Neural progenitor cell (in vitro differentiated cells): ENCODE measurements around the gene EXOC4. TPM values are rescaled to one million over a fixed set of nuclear protein-coding genes. Genes with fewer than 3 reads are reported as not detected.

ENCODE experiments used
- DNase-seq: peaks from one replicate; pipeline ENCODE4 v3.0.0-alpha.2; 2016; ENCODE audit warnings: low spot score
- H2AFZ ChIP-seq: fragments of 200-600 bp; sonication (generic); replicated peaks from 2 replicates; pipeline ENCODE4 v1.6.1; 2016; ENCODE audit warnings: antibody characterized with exemption
- H3F3A ChIP-seq: fragments of 200-600 bp; sonication (generic); 2 replicates; pipeline ENCODE4 v1.6.1; 2016; ENCODE audit warnings: antibody characterized with exemption, low read depth
- H3K27ac ChIP-seq: fragments of 200-600 bp; sonication (generic); 2 replicates; pipeline ENCODE4 v1.5.1; 2016; ENCODE audit warnings: mild to moderate bottlenecking
- H3K27me3 ChIP-seq: fragments of 200-600 bp; sonication (generic); 2 replicates; pipeline ENCODE4 v1.6.1; 2016; ENCODE audit warnings: mild to moderate bottlenecking, moderate library complexity
- H3K36me3 ChIP-seq: fragments of 200-600 bp; sonication (generic); 2 replicates; pipeline ENCODE4 v1.5.1; 2016
- H3K4me1 ChIP-seq: fragments of 200-600 bp; sonication (generic); 2 replicates; pipeline ENCODE4 v1.6.1; 2016; ENCODE audit warnings: mixed run types
- H3K4me2 ChIP-seq: fragments of 200-600 bp; sonication (generic); 2 replicates; pipeline ENCODE4 v1.6.1; 2016
- H3K4me3 ChIP-seq: fragments of 200-600 bp; sonication (generic); 2 replicates; pipeline ENCODE4 v1.5.1; 2016
- H3K79me2 ChIP-seq: fragments of 200-600 bp; sonication (generic); 2 replicates; pipeline ENCODE4 v1.6.1; 2016; ENCODE audit warnings: low read depth
- H3K9ac ChIP-seq: fragments of 200-600 bp; sonication (generic); 2 replicates; pipeline ENCODE4 v1.6.1; 2016
- H3K9me3 ChIP-seq: fragments of 200-600 bp; sonication (generic); 2 replicates; pipeline ENCODE4 v1.5.1; 2016; ENCODE audit warnings: low read depth
- H4K20me1 ChIP-seq: fragments of 200-600 bp; sonication (generic); 2 replicates; pipeline ENCODE4 v1.6.1; 2016; ENCODE audit warnings: low read depth
- H3K27ac Mint-ChIP-seq: 3 replicates; pipeline ENCODE4 v1.8.0; 2021; ENCODE audit warnings: mixed read lengths
- H3K27me3 Mint-ChIP-seq: 2 replicates; pipeline ENCODE4 v1.8.0; 2022; ENCODE audit warnings: low read depth, mild to moderate bottlenecking, inconsistent platforms, moderate library complexity, mixed read lengths; ENCODE audit not compliant: insufficient read depth
- H3K36me3 Mint-ChIP-seq: 3 replicates; pipeline ENCODE4 v1.8.0; 2021; ENCODE audit warnings: mixed read lengths
- H3K4me1 Mint-ChIP-seq: 3 replicates; pipeline ENCODE4 v1.8.0; 2021; ENCODE audit warnings: mixed read lengths
- H3K4me3 Mint-ChIP-seq: 3 replicates; pipeline ENCODE4 v1.8.0; 2021; ENCODE audit warnings: mild to moderate bottlenecking, moderate library complexity, mixed read lengths
- H3K9me3 Mint-ChIP-seq: 3 replicates; pipeline ENCODE4 v1.8.0; 2020; ENCODE audit warnings: mixed read lengths
- CTCF ChIP-seq: fragments of 200-600 bp; sonication (generic); IDR thresholded peaks from 2 replicates; pipeline ENCODE4 v1.5.1; 2017; ENCODE audit warnings: antibody characterized with exemption, mild to moderate bottlenecking
- EZH2 ChIP-seq: fragments of 200-600 bp; sonication (generic); IDR thresholded peaks from 2 replicates; pipeline ENCODE4 v1.6.1; 2017; ENCODE audit warnings: antibody characterized with exemption, mild to moderate bottlenecking, moderate library complexity
- EZH2phosphoT487 ChIP-seq: fragments of 200-600 bp; sonication (generic); IDR thresholded peaks from 2 replicates; pipeline ENCODE4 v1.6.1; 2017; ENCODE audit warnings: antibody characterized with exemption
- total RNA-seq: library from RNA; depleted of rRNA; stranded (reverse); fragments of >200 nt; gene quantifications from 2 replicates; pipeline ENCODE4 v1.2.3, GENCODE V29; 2015; ENCODE audit warnings: low replicate concordance

EXOC4 gene
- total RNA-seq, 1 donor from 2014 or later, result 129 TPM

- no peak overlapping the region for H2AFZ ChIP-seq
- no peak overlapping the region for H3K4me2 ChIP-seq
- H3F3A ChIP-seq, result no peaks in the 10 kb centered on the region
- H3K27me3 ChIP-seq, result no peaks in the 10 kb centered on the region
- DNase-seq, result no peak
- H3K4me3 ChIP-seq, result no peak overlapping the region
- Mint-ChIP-seq H3K4me3 (no peak overlapping the region), H3K27me3 (no peaks in the 10 kb centered on the region), H3K36me3 (no peaks in the 10 kb centered on the region), H3K9me3 (no peaks in the 10 kb centered on the region), H3K27ac (no peak overlapping the region), H3K4me1 (no peaks in the 10 kb centered on the region)
- H3K9ac ChIP-seq, result no peak overlapping the region
- no peaks in the 10 kb centered on the region for H3K9me3 ChIP-seq
- H3K79me2 ChIP-seq, result no peaks in the 10 kb centered on the region
- H3K4me1 ChIP-seq, result no peaks in the 10 kb centered on the region
- no peaks in the 10 kb centered on the region for H3K36me3 ChIP-seq
- H4K20me1 ChIP-seq, result no peaks in the 10 kb centered on the region
- no peak overlapping the region for H3K27ac ChIP-seq
- TF ChIP-seq CTCF (no peak), EZH2 (no peak), EZH2phosphoT487 (no peak)
Measured at GRCh38 chr7:133733401-133733800, 480.5 kb downstream of the EXOC4 start.

DNA sequence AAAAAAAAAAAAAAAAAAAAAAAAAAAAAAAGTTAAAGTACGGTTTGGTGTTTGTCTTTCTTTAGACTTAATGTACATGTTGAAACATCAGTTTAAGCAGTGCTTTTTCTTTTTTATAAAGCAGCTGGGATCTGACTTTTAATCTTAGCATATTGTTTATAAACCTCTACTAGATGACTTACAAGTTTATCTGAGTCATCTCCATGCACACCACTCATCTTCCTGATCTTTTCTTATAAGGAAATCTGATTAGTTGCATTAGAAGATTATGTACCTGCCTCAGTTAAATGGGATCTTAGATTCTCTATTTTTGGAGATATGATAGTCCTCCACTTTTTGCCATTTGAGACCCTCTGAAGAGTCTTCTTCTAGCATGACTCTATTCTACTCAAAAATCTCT lies 482.3 kb downstream of the EXOC4 start:
- Histone ChIP-seq H3K4me2 (no peak overlapping the region), H3K27me3 (no peaks in the 10 kb centered on the region), H3K9me3 (no peaks in the 10 kb centered on the region), H3K27ac (no peak overlapping the region), H4K20me1 (no peaks in the 10 kb centered on the region), H3K4me1 (no peaks in the 10 kb centered on the region), H3K9ac (no peak overlapping the region), H3K36me3 (no peaks in the 10 kb centered on the region), H2AFZ (no peak overlapping the region), H3K4me3 (no peak overlapping the region), H3F3A (no peaks in the 10 kb centered on the region), H3K79me2 (no peaks in the 10 kb centered on the region)
- Mint-ChIP-seq H3K36me3 (no peaks in the 10 kb centered on the region), H3K4me1 (no peaks in the 10 kb centered on the region), H3K4me3 (no peak overlapping the region), H3K27ac (no peak overlapping the region), H3K27me3 (no peaks in the 10 kb centered on the region), H3K9me3 (no peaks in the 10 kb centered on the region)
- no peak for TF ChIP-seq EZH2phosphoT487
- no peak for DNase-seq

GRCh38 chr7:133739817-133740216 lies 486.9 kb downstream of the EXOC4 start:
- H3F3A ChIP-seq, result no peaks in the 10 kb centered on the region
- Mint-ChIP-seq H3K36me3 (no peaks in the 10 kb centered on the region), H3K27ac (no peak overlapping the region), H3K4me1 (no peaks in the 10 kb centered on the region), H3K4me3 (no peak overlapping the region), H3K9me3 (no peaks in the 10 kb centered on the region), H3K27me3 (no peaks in the 10 kb centered on the region)
- no peak overlapping the region for H3K27ac ChIP-seq
- no peaks in the 10 kb centered on the region for H4K20me1 ChIP-seq
- H3K79me2 ChIP-seq, result no peaks in the 10 kb centered on the region
- no peaks in the 10 kb centered on the region for H3K36me3 ChIP-seq
- H3K9ac ChIP-seq, result no peak overlapping the region
- no peaks in the 10 kb centered on the region for H3K9me3 ChIP-seq
- no peak for TF ChIP-seq EZH2phosphoT487
- no peak for TF ChIP-seq CTCF
- TF ChIP-seq EZH2, result no peak
- DNase-seq, result no peak
- H2AFZ ChIP-seq, result no peak overlapping the region
- no peak overlapping the region for H3K4me3 ChIP-seq
- H3K4me2 ChIP-seq, result no peak overlapping the region
- no peaks in the 10 kb centered on the region for H3K27me3 ChIP-seq
- no peaks in the 10 kb centered on the region for H3K4me1 ChIP-seq

- TF ChIP-seq EZH2 (no peak), CTCF (no peak), EZH2phosphoT487 (no peak)
- Histone ChIP-seq H3F3A (no peaks in the 10 kb centered on the region), H3K4me3 (no peak overlapping the region), H2AFZ (no peak overlapping the region), H3K9me3 (no peaks in the 10 kb centered on the region), H3K4me2 (no peak overlapping the region), H3K27me3 (no peaks in the 10 kb centered on the region), H3K36me3 (no peaks in the 10 kb centered on the region), H3K27ac (no peak overlapping the region), H3K79me2 (no peaks in the 10 kb centered on the region), H3K4me1 (no peaks in the 10 kb centered on the region), H4K20me1 (no peaks in the 10 kb centered on the region), H3K9ac (no peak overlapping the region)
- no peaks in the 10 kb centered on the region for H3K9me3 Mint-ChIP-seq
- DNase-seq, result no peak
- H3K4me3 Mint-ChIP-seq, result no peak overlapping the region
- no peaks in the 10 kb centered on the region for H3K27me3 Mint-ChIP-seq
- H3K4me1 Mint-ChIP-seq, result no peaks in the 10 kb centered on the region
- H3K27ac Mint-ChIP-seq, result no peak overlapping the region
- no peaks in the 10 kb centered on the region for H3K36me3 Mint-ChIP-seq
Measured at GRCh38 chr7:133741078-133741477, 488.2 kb downstream of the EXOC4 start.
